DND-41 (cell line): ENCODE results near the gene CYP4A22.

Experiments used
- ATAC-seq: fragments of 200-7000 bp; cut with Tn5 transposase; 3 replicates; pipeline ENCODE4 v1.9.1; 2021; ENCODE audit warnings: low read depth; ENCODE audit not compliant: insufficient read depth
- DNase-seq: peaks from one replicate; pipeline ENCODE4 v3.0.0-alpha.2; 2020
- H2AFZ ChIP-seq: 2 replicates; pipeline ENCODE4 v1.6.0; 2012; ENCODE audit warnings: low read depth, low read length
- H3K27ac ChIP-seq: 2 replicates; pipeline ENCODE4 v1.5.1; 2012; ENCODE audit warnings: low read length, inconsistent platforms
- H3K27me3 ChIP-seq: fragments of 200-600 bp; sonication (generic); 2 replicates; pipeline ENCODE4 v1.6.0; 2012; ENCODE audit warnings: low read length, mild to moderate bottlenecking, inconsistent platforms; ENCODE audit not compliant: insufficient read depth, poor library complexity
- H3K36me3 ChIP-seq: 2 replicates; pipeline ENCODE4 v1.5.1; 2012; ENCODE audit warnings: low read length, inconsistent platforms; ENCODE audit not compliant: insufficient read depth
- H3K4me1 ChIP-seq: 2 replicates; pipeline ENCODE4 v1.5.1; 2012; ENCODE audit warnings: mild to moderate bottlenecking, low read length; ENCODE audit not compliant: insufficient read depth
- H3K4me2 ChIP-seq: 2 replicates; pipeline ENCODE4 v1.6.0; 2012; ENCODE audit warnings: mild to moderate bottlenecking, moderate library complexity, low read length, inconsistent platforms; ENCODE audit not compliant: insufficient read depth
- H3K4me3 ChIP-seq, 2 experiments: fragments of 200-600 bp in 1 of 2; shearing (Covaris generic) in 1 of 2; 2 replicates each; pipeline ENCODE4 v1.5.1; 2012 to 2016; ENCODE audit warnings: inconsistent platforms in 2 of 2, low read length in 2 of 2, mild to moderate bottlenecking in 2 of 2, low read depth in 1 of 2, moderate library complexity in 1 of 2
- H3K79me2 ChIP-seq: 2 replicates; pipeline ENCODE4 v1.6.0; 2012; ENCODE audit warnings: low read length, inconsistent platforms; ENCODE audit not compliant: insufficient read depth
- H3K9ac ChIP-seq: 2 replicates; pipeline ENCODE4 v1.6.0; 2012; ENCODE audit warnings: low read depth, mild to moderate bottlenecking, inconsistent platforms, low read length, moderate library complexity
- H3K9me3 ChIP-seq: 2 replicates; pipeline ENCODE4 v1.5.1; 2012; ENCODE audit warnings: low read length, moderate library complexity, mild to moderate bottlenecking, inconsistent platforms; ENCODE audit not compliant: insufficient read depth, severe bottlenecking
- H4K20me1 ChIP-seq: 2 replicates; pipeline ENCODE4 v1.6.0; 2012; ENCODE audit warnings: low read length; ENCODE audit not compliant: insufficient read depth
- CTCF ChIP-seq: IDR thresholded peaks from 2 replicates; pipeline ENCODE4 v1.5.1; 2012; ENCODE audit warnings: borderline replicate concordance, low read length, moderate library complexity, mild to moderate bottlenecking; ENCODE audit not compliant: poor library complexity, severe bottlenecking; ENCODE audit errors: extremely low read depth
- EZH2 ChIP-seq: IDR thresholded peaks from 3 replicates; pipeline ENCODE4 v1.6.1; 2012; ENCODE audit warnings: borderline replicate concordance, low read depth, mild to moderate bottlenecking, moderate library complexity, low read length, inconsistent platforms; ENCODE audit not compliant: severe bottlenecking

Gene CYP4A22

GRCh38 chr1:47184090-47184821 lies 47.0 kb downstream of the CYP4A22 start:
- ATAC-seq (no peak), DNase-seq (no peak)
- H3K4me3 ChIP-seq, result no peak overlapping the region
- H4K20me1 ChIP-seq, result no peaks in the 10 kb centered on the region
- H3K79me2 ChIP-seq, result no peaks in the 10 kb centered on the region
- H3K4me2 ChIP-seq, result no peak overlapping the region
- H3K27ac ChIP-seq, result no peak overlapping the region
- no peak overlapping the region for H2AFZ ChIP-seq
- H3K36me3 ChIP-seq, result no peaks in the 10 kb centered on the region
- H3K4me1 ChIP-seq, result peaks cover 7% of the 10 kb centered on the region
- H3K27me3 ChIP-seq, result peaks cover 8% of the 10 kb centered on the region
- TF ChIP-seq CTCF (no peak), EZH2 (no peak)
- H3K9ac ChIP-seq, result no peak overlapping the region
- no peaks in the 10 kb centered on the region for H3K9me3 ChIP-seq

GRCh38 chr1:47184822-47185677 lies 47.8 kb downstream of the CYP4A22 start:
- Histone ChIP-seq H3K79me2 (no peaks in the 10 kb centered on the region), H3K9me3 (no peaks in the 10 kb centered on the region), H3K4me3 (no peak overlapping the region), H3K27ac (no peak overlapping the region), H2AFZ (no peak overlapping the region), H3K27me3 (peaks cover 8% of the 10 kb centered on the region), H3K4me2 (no peak overlapping the region), H3K4me1 (no peaks in the 10 kb centered on the region), H3K36me3 (no peaks in the 10 kb centered on the region), H3K9ac (no peak overlapping the region), H4K20me1 (no peaks in the 10 kb centered on the region)
- TF ChIP-seq CTCF (no peak), EZH2 (no peak)
- no peak for ATAC-seq
- DNase-seq, result no peak

- DNase-seq (no peak), ATAC-seq (no peak)
- Histone ChIP-seq H3K9me3 (no peaks in the 10 kb centered on the region), H3K4me3 (no peak overlapping the region), H3K4me2 (no peak overlapping the region), H2AFZ (no peak overlapping the region), H3K27me3 (peaks cover 8% of the 10 kb centered on the region), H3K9ac (no peak overlapping the region), H3K36me3 (no peaks in the 10 kb centered on the region), H3K79me2 (no peaks in the 10 kb centered on the region), H4K20me1 (0 out of 2 replicates have a peak, but pooled peaks cover 2% of the 10 kb centered on the region), H3K27ac (no peak overlapping the region), H3K4me1 (no peaks in the 10 kb centered on the region)
- no peak for TF ChIP-seq EZH2
- TF ChIP-seq CTCF, result no peak
Observed at GRCh38 chr1:47186267-47187185, 49.3 kb downstream of the CYP4A22 start.
